MCF 10A (cell line): Measurements from ENCODE around the gene ACAP3. TPM values are rescaled to one million over a fixed set of nuclear protein-coding genes. Genes with fewer than 3 reads are reported as not detected.

ENCODE experiments used
- BruUV-seq: library from RNA; stranded (reverse); fragments of 400-500 nt; replicated peaks from 2 replicates; lab custom pipeline; 2021; lab: Mats Ljungman, UMichigan
- CTCF ChIA-PET: fragments of 300-600 bp; sonication (Branson Sonifier 250); formaldehyde crosslinking; extraction: SDS; loops from one replicate; lab custom pipeline; 2021; ENCODE audit warnings: antibody characterized with exemption, inconsistent platforms; lab: Yijun Ruan, JAX
- POLR2A ChIA-PET: fragments of 300-600, 350-650 bp; sonication (Branson Sonifier 250); formaldehyde crosslinking; extraction: SDS; loops from one replicate; lab custom pipeline; 2020; ENCODE audit warnings: antibody characterized with exemption, inconsistent platforms; lab: Yijun Ruan, JAX
- DNase-seq: peaks from one replicate; pipeline ENCODE4 v3.0.0-alpha.2; 2018; ENCODE audit not compliant: unreplicated experiment
- H3K27ac Mint-ChIP-seq: one replicate; pipeline ENCODE4 v1.8.0; 2022; ENCODE audit warnings: mild to moderate bottlenecking, low read depth, mixed read lengths; ENCODE audit not compliant: unreplicated experiment
- H3K27me3 Mint-ChIP-seq: one replicate; pipeline ENCODE4 v1.8.0; 2022; ENCODE audit warnings: mixed read lengths; ENCODE audit not compliant: insufficient read depth, unreplicated experiment
- H3K36me3 Mint-ChIP-seq: one replicate; pipeline ENCODE4 v1.8.0; 2022; ENCODE audit warnings: mild to moderate bottlenecking, moderate library complexity, mixed read lengths; ENCODE audit not compliant: insufficient read depth, unreplicated experiment
- H3K4me1 Mint-ChIP-seq: one replicate; pipeline ENCODE4 v1.8.0; 2022; ENCODE audit warnings: mixed read lengths; ENCODE audit not compliant: insufficient read depth, unreplicated experiment
- H3K4me3 Mint-ChIP-seq: one replicate; pipeline ENCODE4 v1.8.0; 2022; ENCODE audit warnings: mild to moderate bottlenecking, moderate library complexity, mixed read lengths; ENCODE audit not compliant: unreplicated experiment
- H3K9me3 Mint-ChIP-seq: one replicate; pipeline ENCODE4 v1.8.0; 2022; ENCODE audit warnings: mixed read lengths; ENCODE audit not compliant: unreplicated experiment
- intact Hi-C: fragments of 100-400 bp; cut with micrococcal nuclease; formaldehyde crosslinking; loops from 2 replicates; pipeline ENCODE4 v1.14.1; 2022
- total RNA-seq: library from RNA; stranded (reverse); gene quantifications from 2 replicates; pipeline ENCODE4 v1.2.3, GENCODE V29; 2022
- TF ChIP-seq, protein P1 (sequence below): fragments of 200-600 bp; IDR thresholded peaks from one replicate; pipeline ENCODE4 v1.8.0; 2022; ENCODE audit warnings: antibody characterized with exemption, mild to moderate bottlenecking; ENCODE audit not compliant: unreplicated experiment

Gene ACAP3
- total RNA-seq, 1 experiment from 2014 or later = 33.5 TPM

DNA sequence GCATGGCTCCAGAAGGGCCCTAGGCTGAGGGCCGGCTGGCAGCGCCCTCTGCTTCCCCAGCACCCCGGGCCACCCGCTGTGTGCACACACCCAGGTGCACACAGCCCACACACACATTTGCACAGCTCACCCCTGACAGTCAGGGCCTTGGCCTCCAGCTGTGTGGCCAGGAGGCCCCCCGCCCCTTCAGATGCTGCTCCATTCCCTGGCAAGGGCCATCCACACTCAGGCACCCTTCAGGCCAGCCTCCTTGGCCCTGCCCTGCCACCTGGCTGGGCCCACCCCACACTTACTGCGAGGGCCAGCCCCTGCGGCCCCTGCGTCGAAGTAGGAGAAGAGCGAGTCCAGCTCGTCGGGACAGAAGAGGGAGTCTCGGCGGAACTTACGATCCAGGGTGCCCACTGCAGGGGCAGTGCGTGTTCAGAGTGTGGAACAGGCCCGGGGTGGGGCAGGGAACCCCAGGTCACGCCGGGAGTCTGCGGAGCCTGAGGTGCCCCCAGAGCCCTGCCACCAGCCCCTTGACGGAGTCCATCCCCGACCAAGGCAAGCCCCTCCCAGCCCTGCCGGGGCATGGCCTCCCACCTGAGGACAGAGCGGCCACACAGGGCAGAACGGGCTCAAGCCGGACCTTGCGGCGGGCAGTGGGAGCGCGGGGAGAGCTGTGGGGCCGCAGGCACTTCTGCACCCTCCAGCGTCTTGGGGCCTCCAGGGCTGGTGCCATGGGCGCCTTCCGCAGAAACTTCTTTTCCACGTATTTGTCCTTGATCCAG is 12.4 kb downstream of the ACAP3 start:
- no peak for DNase-seq
- no peak overlapping the region for H3K27ac Mint-ChIP-seq
- no TSS peak for BruUV-seq
- no peaks in the 10 kb centered on the region for H3K4me1 Mint-ChIP-seq
- no peaks in the 10 kb centered on the region for H3K9me3 Mint-ChIP-seq
- CTCF ChIA-PET = interaction anchor here (0.6 kb wide), 1 partner anchor 33 kb away, joined by 3 read pairs; no protein-coding TSS in a partner anchor
- no peak overlapping the region for H3K4me3 Mint-ChIP-seq
- H3K27me3 Mint-ChIP-seq = no peaks in the 10 kb centered on the region
- H3K36me3 Mint-ChIP-seq = peaks cover 22% of the 10 kb centered on the region
- TF ChIP-seq, protein P1, sequence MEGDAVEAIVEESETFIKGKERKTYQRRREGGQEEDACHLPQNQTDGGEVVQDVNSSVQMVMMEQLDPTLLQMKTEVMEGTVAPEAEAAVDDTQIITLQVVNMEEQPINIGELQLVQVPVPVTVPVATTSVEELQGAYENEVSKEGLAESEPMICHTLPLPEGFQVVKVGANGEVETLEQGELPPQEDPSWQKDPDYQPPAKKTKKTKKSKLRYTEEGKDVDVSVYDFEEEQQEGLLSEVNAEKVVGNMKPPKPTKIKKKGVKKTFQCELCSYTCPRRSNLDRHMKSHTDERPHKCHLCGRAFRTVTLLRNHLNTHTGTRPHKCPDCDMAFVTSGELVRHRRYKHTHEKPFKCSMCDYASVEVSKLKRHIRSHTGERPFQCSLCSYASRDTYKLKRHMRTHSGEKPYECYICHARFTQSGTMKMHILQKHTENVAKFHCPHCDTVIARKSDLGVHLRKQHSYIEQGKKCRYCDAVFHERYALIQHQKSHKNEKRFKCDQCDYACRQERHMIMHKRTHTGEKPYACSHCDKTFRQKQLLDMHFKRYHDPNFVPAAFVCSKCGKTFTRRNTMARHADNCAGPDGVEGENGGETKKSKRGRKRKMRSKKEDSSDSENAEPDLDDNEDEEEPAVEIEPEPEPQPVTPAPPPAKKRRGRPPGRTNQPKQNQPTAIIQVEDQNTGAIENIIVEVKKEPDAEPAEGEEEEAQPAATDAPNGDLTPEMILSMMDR = no peak
- POLR2A ChIA-PET = interaction anchor here (1.7 kb wide), 1 partner anchor 9 kb away, joined by 9 read pairs; no protein-coding TSS in a partner anchor
- intact Hi-C loops = loop anchor here (10.0 kb wide), 1 partner anchor 311 kb away; the partner anchor contains the start of gene PERM1

DNA sequence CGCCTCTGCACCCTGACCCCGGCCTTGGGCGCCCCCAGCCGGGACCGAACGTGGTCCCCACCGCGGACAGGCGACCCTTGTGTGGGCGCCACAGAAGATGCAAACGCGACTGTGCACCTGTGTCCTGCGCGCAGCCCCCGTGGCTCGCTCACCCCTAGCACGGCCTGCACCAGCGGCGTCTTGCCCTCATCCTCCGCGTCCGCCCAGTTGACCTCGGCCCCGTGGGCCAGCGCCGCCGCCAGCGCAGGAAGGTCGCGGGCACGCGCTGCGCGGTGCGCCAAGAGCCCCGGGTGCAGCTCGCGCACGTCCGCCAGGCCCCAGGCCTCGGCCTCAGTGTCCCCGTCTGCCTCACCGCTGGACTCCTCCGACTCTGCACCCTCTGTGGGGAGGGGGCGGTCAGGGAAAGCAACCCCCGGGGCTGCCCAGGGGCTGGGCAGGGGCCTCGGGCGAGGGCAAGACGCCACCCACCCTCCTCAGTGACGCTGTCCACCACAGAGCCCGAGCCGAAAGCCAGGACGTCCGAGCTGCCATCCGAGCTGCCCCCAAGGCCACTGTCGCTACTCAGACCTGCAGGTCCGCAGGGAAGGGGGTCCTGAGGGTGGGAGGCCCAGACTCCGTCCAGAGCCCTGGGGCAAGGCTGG is 13.4 kb downstream of the ACAP3 start:
- intact Hi-C loops = loop anchor here (5.0 to 10.0 kb wide), 2 partner anchors 62 to 310 kb away; partner anchors contain the start of genes B3GALT6, PERM1 and SDF4
- ChIA-PET POLR2A (interaction anchor here (0.6 to 1.7 kb wide), 2 partner anchors 8 to 177 kb away, joined by 3 to 9 read pairs; no protein-coding TSS in a partner anchor), CTCF (no interaction called here)
- DNase-seq = no peak
- no peaks in the 10 kb centered on the region for H3K9me3 Mint-ChIP-seq
- H3K27me3 Mint-ChIP-seq = no peaks in the 10 kb centered on the region
- TF ChIP-seq, protein P1 = no peak
- no peaks in the 10 kb centered on the region for H3K4me1 Mint-ChIP-seq
- no peak overlapping the region for H3K27ac Mint-ChIP-seq
- no TSS peak for BruUV-seq
- no peak overlapping the region for H3K4me3 Mint-ChIP-seq
- H3K36me3 Mint-ChIP-seq = peaks cover 17% of the 10 kb centered on the region

DNA sequence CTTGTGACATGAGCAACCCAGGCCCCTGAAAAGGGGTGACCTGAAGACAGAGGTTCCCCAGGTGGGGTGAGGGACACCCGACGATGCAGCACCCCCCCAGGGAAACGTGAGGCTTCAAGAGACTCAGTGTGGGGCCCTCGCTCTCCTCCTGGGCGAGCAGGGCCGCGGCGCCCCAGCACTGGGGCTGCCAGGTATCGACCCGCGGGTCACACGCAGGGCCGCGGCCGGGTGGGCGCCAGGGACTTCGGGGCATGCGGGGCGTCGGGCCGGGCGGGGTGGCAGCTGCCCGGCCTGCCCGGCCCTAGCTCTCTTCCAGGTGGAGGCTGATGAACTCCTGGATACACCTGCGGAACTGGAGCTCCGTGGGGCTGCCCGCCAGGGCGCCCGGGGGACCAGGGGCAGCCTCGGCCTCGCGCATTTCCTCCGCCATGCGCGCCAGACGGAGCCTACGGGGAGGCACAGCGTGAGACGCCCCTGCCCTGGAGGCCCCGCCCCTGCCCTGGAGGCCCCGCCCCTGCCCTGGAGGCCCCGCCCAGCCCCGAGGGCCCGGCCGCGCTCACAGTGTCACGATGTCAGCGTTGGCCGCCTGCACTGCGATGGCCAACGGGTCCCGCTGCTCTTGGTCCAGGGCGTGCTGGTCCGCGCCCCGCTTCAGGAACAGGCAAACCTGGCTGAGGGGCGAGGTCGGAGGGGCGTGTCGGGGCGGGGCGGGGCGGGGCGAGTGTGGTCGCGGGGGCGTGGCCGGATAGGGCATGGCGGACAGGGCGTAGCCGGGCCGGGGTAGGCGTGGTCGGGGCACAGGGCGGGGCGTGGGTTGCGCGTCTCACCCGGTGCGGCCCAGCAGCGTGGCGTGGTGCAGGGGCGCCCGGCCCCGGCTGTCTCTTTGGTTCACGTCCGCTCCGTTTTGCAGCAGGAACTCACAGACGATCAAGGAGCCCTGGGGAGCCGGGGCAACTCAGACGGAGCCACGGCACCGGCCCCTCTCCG is 14.2 kb downstream of the ACAP3 start:
- Mint-ChIP-seq H3K9me3 (no peaks in the 10 kb centered on the region), H3K27ac (no peak overlapping the region), H3K36me3 (peaks cover 17% of the 10 kb centered on the region), H3K4me3 (no peak overlapping the region), H3K27me3 (no peaks in the 10 kb centered on the region), H3K4me1 (no peaks in the 10 kb centered on the region)
- CTCF ChIA-PET = interaction anchor here (0.6 to 2.1 kb wide), 4 partner anchors 8 to 134 kb away, joined by 3 to 9 read pairs (median 5); no protein-coding TSS in a partner anchor
- DNase-seq = no peak
- intact Hi-C loops = loop anchor here (5.0 to 10.0 kb wide), 2 partner anchors 61 to 309 kb away; partner anchors contain the start of genes B3GALT6, PERM1 and SDF4
- BruUV-seq = no TSS peak
- TF ChIP-seq, protein P1 = no peak
- POLR2A ChIA-PET = interaction anchor here (0.6 to 1.9 kb wide), 2 partner anchors 10 to 177 kb away, joined by 3 to 6 read pairs; no protein-coding TSS in a partner anchor
